ENCODE results near the gene LRIT3. TPM values are rescaled to one million over a fixed set of nuclear protein-coding genes. Genes with fewer than 3 reads are reported as not detected.

Gene LRIT3, protein sequence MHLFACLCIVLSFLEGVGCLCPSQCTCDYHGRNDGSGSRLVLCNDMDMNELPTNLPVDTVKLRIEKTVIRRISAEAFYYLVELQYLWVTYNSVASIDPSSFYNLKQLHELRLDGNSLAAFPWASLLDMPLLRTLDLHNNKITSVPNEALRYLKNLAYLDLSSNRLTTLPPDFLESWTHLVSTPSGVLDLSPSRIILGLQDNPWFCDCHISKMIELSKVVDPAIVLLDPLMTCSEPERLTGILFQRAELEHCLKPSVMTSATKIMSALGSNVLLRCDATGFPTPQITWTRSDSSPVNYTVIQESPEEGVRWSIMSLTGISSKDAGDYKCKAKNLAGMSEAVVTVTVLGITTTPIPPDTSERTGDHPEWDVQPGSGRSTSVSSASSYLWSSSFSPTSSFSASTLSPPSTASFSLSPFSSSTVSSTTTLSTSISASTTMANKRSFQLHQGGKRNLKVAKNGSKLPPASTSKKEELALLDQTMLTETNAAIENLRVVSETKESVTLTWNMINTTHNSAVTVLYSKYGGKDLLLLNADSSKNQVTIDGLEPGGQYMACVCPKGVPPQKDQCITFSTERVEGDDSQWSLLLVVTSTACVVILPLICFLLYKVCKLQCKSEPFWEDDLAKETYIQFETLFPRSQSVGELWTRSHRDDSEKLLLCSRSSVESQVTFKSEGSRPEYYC
- under 1 TPM; 0.13 to 0.16 TPM for total RNA-seq

DNA sequence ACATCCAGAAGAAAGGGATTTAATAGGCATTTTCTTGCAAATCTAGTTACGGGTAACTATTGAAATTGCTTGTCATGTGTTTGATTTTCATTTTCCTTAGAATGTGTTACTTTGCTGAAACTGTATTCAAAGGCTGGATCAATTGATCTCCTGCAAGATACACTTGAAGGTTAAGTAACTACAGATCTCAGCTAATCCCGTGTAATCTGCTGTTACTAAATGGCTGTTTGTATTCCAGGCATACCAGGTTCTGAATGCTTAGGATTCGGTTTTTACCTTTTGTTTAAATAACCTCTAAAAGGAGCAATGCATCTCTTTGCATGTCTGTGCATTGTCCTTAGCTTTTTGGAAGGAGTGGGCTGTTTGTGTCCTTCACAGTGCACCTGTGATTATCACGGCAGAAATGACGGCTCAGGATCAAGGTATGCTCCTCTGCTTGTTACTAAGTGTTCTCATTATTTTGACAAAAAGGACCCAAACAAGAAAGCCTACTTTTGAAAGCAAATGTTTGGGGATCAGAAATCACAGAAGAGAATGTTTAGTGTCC is at the start of gene LRIT3:
Gene LRIT3, plus strand, starts transcription at position 212 of the 547 bp plus-strand sequence. Its CDS starts 95 bp downstream, at position 307.
- Mint-ChIP-seq H3K27ac (no peak within 1 kb of the TSS), H3K9me3 (no peaks in the 10 kb centered on the region), H3K27me3 (no peaks in the 10 kb centered on the region), H3K4me1 (ENCODE audit: low read depth) (no peaks in the 10 kb centered on the region), H3K36me3 (ENCODE audit: low read depth) (no peaks in the 10 kb centered on the region), H3K4me3 (no peak within 1 kb of the TSS)
- CTCF ChIA-PET: no interaction called here
- TF ChIP-seq, protein P1, sequence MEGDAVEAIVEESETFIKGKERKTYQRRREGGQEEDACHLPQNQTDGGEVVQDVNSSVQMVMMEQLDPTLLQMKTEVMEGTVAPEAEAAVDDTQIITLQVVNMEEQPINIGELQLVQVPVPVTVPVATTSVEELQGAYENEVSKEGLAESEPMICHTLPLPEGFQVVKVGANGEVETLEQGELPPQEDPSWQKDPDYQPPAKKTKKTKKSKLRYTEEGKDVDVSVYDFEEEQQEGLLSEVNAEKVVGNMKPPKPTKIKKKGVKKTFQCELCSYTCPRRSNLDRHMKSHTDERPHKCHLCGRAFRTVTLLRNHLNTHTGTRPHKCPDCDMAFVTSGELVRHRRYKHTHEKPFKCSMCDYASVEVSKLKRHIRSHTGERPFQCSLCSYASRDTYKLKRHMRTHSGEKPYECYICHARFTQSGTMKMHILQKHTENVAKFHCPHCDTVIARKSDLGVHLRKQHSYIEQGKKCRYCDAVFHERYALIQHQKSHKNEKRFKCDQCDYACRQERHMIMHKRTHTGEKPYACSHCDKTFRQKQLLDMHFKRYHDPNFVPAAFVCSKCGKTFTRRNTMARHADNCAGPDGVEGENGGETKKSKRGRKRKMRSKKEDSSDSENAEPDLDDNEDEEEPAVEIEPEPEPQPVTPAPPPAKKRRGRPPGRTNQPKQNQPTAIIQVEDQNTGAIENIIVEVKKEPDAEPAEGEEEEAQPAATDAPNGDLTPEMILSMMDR (IDR thresholded peaks at IDR 0.05): no peak
- POLR2A ChIA-PET: no interaction called here
- ATAC-seq (no peak), DNase-seq (no peak)
- intact Hi-C loops (cut with micrococcal nuclease): no loop called here

DNA sequence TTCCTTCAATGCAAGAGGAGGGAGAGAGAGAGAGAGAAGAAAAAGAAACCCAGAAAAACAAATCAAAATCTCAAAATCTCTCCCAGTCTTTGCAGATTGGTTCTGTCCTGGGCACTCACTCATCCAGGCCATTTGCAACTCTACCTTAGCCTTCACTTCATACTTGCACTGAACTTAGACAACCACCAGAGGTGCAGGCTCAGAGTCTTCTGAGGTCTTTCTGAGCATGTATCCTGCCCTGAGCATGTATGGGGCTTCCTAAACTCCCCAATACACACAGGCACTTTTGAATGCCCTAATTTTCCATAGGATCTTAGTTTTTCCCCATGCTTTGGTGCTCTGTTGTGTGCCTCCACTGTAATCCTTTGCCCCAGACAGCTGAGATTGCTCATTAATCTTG is 49.0 kb upstream of the LRIT3 start:
- Mint-ChIP-seq H3K36me3 (ENCODE audit: low read depth) (peaks cover 10% of the 10 kb centered on the region), H3K4me1 (ENCODE audit: low read depth) (no peaks in the 10 kb centered on the region), H3K27ac (no peak overlapping the region), H3K9me3 (peaks cover 19% of the 10 kb centered on the region), H3K27me3 (peaks cover 4% of the 10 kb centered on the region), H3K4me3 (no peak overlapping the region)
- DNase-seq (no peak), ATAC-seq (no peak)
- ChIA-PET CTCF (no interaction called here), POLR2A (no interaction called here)
- TF ChIP-seq, protein P1 (IDR thresholded peaks at IDR 0.05): no peak
- intact Hi-C loops (cut with micrococcal nuclease): no loop called here

DNA sequence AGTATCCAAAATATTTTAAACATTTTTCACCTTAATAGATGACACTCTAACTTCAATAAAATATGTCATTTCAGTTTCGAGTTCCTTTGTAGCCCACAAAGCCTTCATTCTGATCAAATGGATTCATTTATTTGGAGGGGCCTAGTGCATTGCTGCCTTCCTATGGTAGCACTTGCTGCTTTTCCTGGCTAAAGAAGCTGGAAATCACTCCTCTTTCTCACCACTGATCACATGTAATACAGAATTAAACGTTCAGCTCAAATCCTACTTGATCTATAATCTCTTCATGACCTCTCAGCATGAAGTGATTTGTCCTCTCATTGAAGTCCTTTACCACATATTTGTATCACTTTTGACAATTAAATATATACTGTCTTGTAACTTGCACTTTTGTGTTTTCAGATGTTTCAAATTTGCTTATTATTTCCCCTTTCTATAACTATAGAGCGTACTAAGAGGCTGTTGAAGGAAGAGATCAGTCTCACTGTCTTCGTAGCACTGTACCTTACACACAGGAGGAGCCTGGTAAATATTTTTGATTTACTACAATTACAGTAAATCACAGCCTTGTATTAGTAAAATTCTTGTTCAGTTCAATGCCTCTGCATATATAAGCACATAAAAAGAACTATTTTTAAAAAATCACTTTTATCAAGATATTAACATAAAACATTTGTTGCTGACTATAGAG is 46.7 kb upstream of the LRIT3 start:
- no peak for ATAC-seq
- peaks cover 1% of the 10 kb centered on the region for H3K27me3 Mint-ChIP-seq
- H3K36me3 Mint-ChIP-seq (ENCODE audit: low read depth): no peaks in the 10 kb centered on the region
- TF ChIP-seq, protein P1 (IDR thresholded peaks at IDR 0.05): no peak
- DNase-seq: no peak
- no peak overlapping the region for H3K27ac Mint-ChIP-seq
- H3K9me3 Mint-ChIP-seq: peaks cover 5% of the 10 kb centered on the region
- POLR2A ChIA-PET: no interaction called here
- no peak overlapping the region for H3K4me3 Mint-ChIP-seq
- CTCF ChIA-PET: interaction anchor here (1.2 kb wide), 1 partner anchor 373 kb away, joined by 3 read pairs; no protein-coding TSS in a partner anchor
- intact Hi-C loops (cut with micrococcal nuclease): no loop called here
- H3K4me1 Mint-ChIP-seq (ENCODE audit: low read depth): no peaks in the 10 kb centered on the region

DNA sequence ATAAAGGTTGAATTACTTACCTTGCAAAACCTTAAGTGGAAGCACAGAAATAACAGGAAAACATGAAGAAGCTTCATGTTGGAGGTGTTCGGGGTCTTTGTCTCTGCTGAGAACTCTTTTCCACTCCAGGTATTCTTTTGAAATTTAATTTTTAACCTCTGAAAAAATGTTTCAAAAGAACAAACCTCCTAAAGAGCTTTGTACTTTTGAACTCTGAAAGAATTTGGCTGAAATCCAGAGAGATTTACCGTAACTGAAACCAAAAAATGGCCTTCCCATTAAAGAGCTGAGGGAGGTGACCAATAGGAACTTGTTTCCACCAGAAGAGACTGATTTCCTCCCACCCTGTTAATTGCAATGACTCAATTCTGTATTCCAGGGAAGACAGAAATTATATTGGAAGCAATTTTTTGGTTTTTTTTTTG is 46.0 kb upstream of the LRIT3 start, which contains the start of gene CFI:
Gene CFI, minus strand, starts transcription at position 105 of the 425 bp plus-strand sequence. Its CDS starts 28 bp downstream, at position 77.
- TF ChIP-seq, protein P1 (IDR thresholded peaks at IDR 0.05): no peak
- Mint-ChIP-seq H3K27ac (no peak within 1 kb of the TSS), H3K27me3 (peaks cover 1% of the 10 kb centered on the region), H3K9me3 (no peaks in the 10 kb centered on the region), H3K36me3 (ENCODE audit: low read depth) (no peaks in the 10 kb centered on the region), H3K4me1 (ENCODE audit: low read depth) (no peaks in the 10 kb centered on the region), H3K4me3 (no peak within 1 kb of the TSS)
- ChIA-PET CTCF (interaction anchor here (1.2 kb wide), 1 partner anchor 374 kb away, joined by 3 read pairs; no protein-coding TSS in a partner anchor), POLR2A (interaction anchor here (0.6 kb wide), 1 partner anchor 28 kb away, joined by 3 read pairs; no protein-coding TSS in a partner anchor)
- ATAC-seq: no peak
- intact Hi-C loops (cut with micrococcal nuclease): no loop called here
- DNase-seq: no peak
